Endodermal cell (in vitro differentiated cells): ENCODE results near the gene SFMBT2. TPM values are rescaled to one million over a fixed set of nuclear protein-coding genes. Genes with fewer than 3 reads are reported as not detected.

ENCODE experiments used
- DNase-seq: peaks from one replicate; pipeline ENCODE4 v3.0.0-alpha.2; 2017
- H3K27ac ChIP-seq: 2 replicates; pipeline ENCODE4 v1.5.1; 2013; ENCODE audit warnings: mild to moderate bottlenecking, low read depth, low read length, moderate library complexity
- H3K27me3 ChIP-seq: 2 replicates; pipeline ENCODE4 v1.6.1; 2013; ENCODE audit warnings: mild to moderate bottlenecking, low read length, moderate library complexity; ENCODE audit not compliant: insufficient read depth, control insufficient read depth, poor library complexity, severe bottlenecking
- H3K36me3 ChIP-seq: 2 replicates; pipeline ENCODE4 v1.7.0; 2013; ENCODE audit warnings: mild to moderate bottlenecking, low read length, moderate library complexity; ENCODE audit not compliant: control insufficient read depth, insufficient read depth
- H3K4me1 ChIP-seq: one replicate; pipeline ENCODE4 v1.7.0; 2013; ENCODE audit warnings: low read length; ENCODE audit not compliant: control insufficient read depth, insufficient read depth
- H3K4me3 ChIP-seq: 2 replicates; pipeline ENCODE4 v1.5.1; 2013; ENCODE audit warnings: mild to moderate bottlenecking, low read length, moderate library complexity
- H3K9ac ChIP-seq: 2 replicates; pipeline ENCODE4 v1.6.1; 2013; ENCODE audit warnings: mild to moderate bottlenecking, low read length, moderate library complexity; ENCODE audit not compliant: poor library complexity, severe bottlenecking; ENCODE audit errors: extremely low read depth
- H3K9me3 ChIP-seq: 2 replicates; pipeline ENCODE4 v1.6.1; 2013; ENCODE audit warnings: mild to moderate bottlenecking, low read length, moderate library complexity; ENCODE audit not compliant: control insufficient read depth
- H3K27ac Mint-ChIP-seq: 2 replicates; pipeline ENCODE4 v1.8.0; 2020; ENCODE audit warnings: mixed read lengths
- H3K27me3 Mint-ChIP-seq: 2 replicates; pipeline ENCODE4 v1.8.0; 2021; ENCODE audit warnings: mild to moderate bottlenecking, mixed read lengths; ENCODE audit not compliant: insufficient read depth
- H3K36me3 Mint-ChIP-seq: 2 replicates; pipeline ENCODE4 v1.8.0; 2020; ENCODE audit warnings: low read depth, mixed read lengths
- H3K4me1 Mint-ChIP-seq: 2 replicates; pipeline ENCODE4 v1.8.0; 2020; ENCODE audit warnings: mixed read lengths
- H3K4me3 Mint-ChIP-seq: 2 replicates; pipeline ENCODE4 v1.8.0; 2020; ENCODE audit warnings: mild to moderate bottlenecking, moderate library complexity, mixed read lengths
- H3K9me3 Mint-ChIP-seq: 2 replicates; pipeline ENCODE4 v1.8.0; 2020; ENCODE audit warnings: mild to moderate bottlenecking, mixed read lengths
- CTCF ChIP-seq: fragments of 200-600 bp; sonication (generic); conservative IDR thresholded peaks from 2 replicates; pipeline ENCODE4 v1.5.0; 2021; ENCODE audit warnings: antibody characterized with exemption, mild to moderate bottlenecking
- WGBS, 2 experiments: methylation state at CpG; one replicate each; pipeline versions ENCODE4 v1.1.5 to v1.1.7; 2013; ENCODE audit warnings: missing lambda C conversion rate in 2 of 2, mixed read lengths in 1 of 2; ENCODE audit not compliant: insufficient coverage in 1 of 2, insufficient read length in 1 of 2; 5-methylcytosine and 5-hydroxymethylcytosine counted together
- total RNA-seq, 2 donors: library from RNA; stranded (reverse); fragmentation: NEBNext Ultra II Directional in 1 of 2; extraction: Animal tissue kit (Norgen Biotek cat#: 25700) in 1 of 2; gene quantifications; 2 replicates in 1 of 2; 3 replicates in 1 of 2; pipeline ENCODE4 v1.2.1, GENCODE V29; 2021

Gene SFMBT2
- total RNA-seq, 2 donors from 2014 or later: 3.9 to 5.3 TPM

- no peaks in the 10 kb centered on the region for H3K4me1 ChIP-seq
- H3K36me3 ChIP-seq: no peaks in the 10 kb centered on the region
- no peak overlapping the region for H3K27ac ChIP-seq
- peaks cover 35% of the 10 kb centered on the region for H3K36me3 Mint-ChIP-seq
- H3K4me3 ChIP-seq: no peak overlapping the region
- H3K27ac Mint-ChIP-seq: no peak overlapping the region
- no peak for DNase-seq
- no peaks in the 10 kb centered on the region for H3K27me3 Mint-ChIP-seq
- no peak overlapping the region for H3K4me3 Mint-ChIP-seq
- H3K9me3 ChIP-seq: no peaks in the 10 kb centered on the region
- TF ChIP-seq CTCF: no peak
- no peaks in the 10 kb centered on the region for H3K27me3 ChIP-seq
- H3K9me3 Mint-ChIP-seq: peaks cover 5% of the 10 kb centered on the region
- 93 to 100% methylated on average over 3 to 6 of the region's 6 CpGs for WGBS, 2 experiments
- no peak overlapping the region for H3K9ac ChIP-seq
- H3K4me1 Mint-ChIP-seq: no peaks in the 10 kb centered on the region
Measured at GRCh38 chr10:7195118-7195517, 215.7 kb downstream of the SFMBT2 start.

- DNase-seq: no peak
- H3K27me3 ChIP-seq: no peaks in the 10 kb centered on the region
- no peaks in the 10 kb centered on the region for H3K4me1 ChIP-seq
- no peak overlapping the region for H3K4me3 ChIP-seq
- H3K27ac Mint-ChIP-seq: no peak overlapping the region
- peaks cover 35% of the 10 kb centered on the region for H3K36me3 Mint-ChIP-seq
- TF ChIP-seq CTCF: no peak
- no peaks in the 10 kb centered on the region for H3K9me3 ChIP-seq
- 95 to 96% methylated on average over 3 to 5 of the region's 5 CpGs for WGBS, 2 experiments
- no peak overlapping the region for H3K27ac ChIP-seq
- peaks cover 5% of the 10 kb centered on the region for H3K9me3 Mint-ChIP-seq
- no peaks in the 10 kb centered on the region for H3K36me3 ChIP-seq
- no peaks in the 10 kb centered on the region for H3K27me3 Mint-ChIP-seq
- peaks cover 1% of the 10 kb centered on the region for H3K4me1 Mint-ChIP-seq
- no peak overlapping the region for H3K4me3 Mint-ChIP-seq
- no peak overlapping the region for H3K9ac ChIP-seq
Measured at GRCh38 chr10:7194571-7194970, 216.3 kb downstream of the SFMBT2 start.

- no peak overlapping the region for H3K27ac Mint-ChIP-seq
- Histone ChIP-seq H3K27ac (no peak overlapping the region), H3K36me3 (no peaks in the 10 kb centered on the region), H3K4me3 (no peak overlapping the region), H3K27me3 (no peaks in the 10 kb centered on the region), H3K9me3 (no peaks in the 10 kb centered on the region), H3K4me1 (no peaks in the 10 kb centered on the region), H3K9ac (no peak overlapping the region)
- no peak for TF ChIP-seq CTCF
- no peak overlapping the region for H3K4me3 Mint-ChIP-seq
- H3K27me3 Mint-ChIP-seq: no peaks in the 10 kb centered on the region
- peaks cover 33% of the 10 kb centered on the region for H3K36me3 Mint-ChIP-seq
- no peak for DNase-seq
- H3K9me3 Mint-ChIP-seq: peaks cover 5% of the 10 kb centered on the region
- peaks cover 4% of the 10 kb centered on the region for H3K4me1 Mint-ChIP-seq
- 96% methylated on average over 7 of the region's 7 CpGs; no CpG with 5 or more reads in 1 of the 2 experiments for WGBS, 2 experiments
Measured at GRCh38 chr10:7193369-7193768, 217.5 kb downstream of the SFMBT2 start.
